T-helper 17 cell (primary cell): Measurements from ENCODE around the gene EFCAB14. TPM values are rescaled to one million over a fixed set of nuclear protein-coding genes. Genes with fewer than 3 reads are reported as not detected.
"Not testable (repeated sequence)": the region's sequence is repeated elsewhere in the genome, so short reads cannot be mapped to it uniquely, and the experiment has no call there.

Source experiments
- ATAC-seq: fragments of 150-1000 bp; cut with Tn5 transposase; 2 replicates; pipeline ENCODE4 v1.10.0; 2021; ENCODE audit warnings: mild to moderate bottlenecking, moderate library complexity
- DNase-seq, 3 donors: peaks; one replicate each; pipeline versions ENCODE4 v3.0.0 to v3.0.0-alpha.2; 2020 to 2021
- H3K9me3 ChIP-seq: one replicate; pipeline ENCODE4 v1.7.0; 2013; ENCODE audit warnings: low read length, mild to moderate bottlenecking; ENCODE audit not compliant: control insufficient read depth, poor library complexity, severe bottlenecking
- H3K27ac Mint-ChIP-seq: one replicate; pipeline ENCODE4 v1.8.0; 2022; ENCODE audit warnings: mild to moderate bottlenecking, moderate library complexity, mixed read lengths
- H3K27me3 Mint-ChIP-seq: one replicate; pipeline ENCODE4 v1.8.0; 2022; ENCODE audit warnings: mixed read lengths
- H3K36me3 Mint-ChIP-seq: one replicate; pipeline ENCODE4 v1.8.0; 2022; ENCODE audit warnings: low read depth, mixed read lengths
- H3K4me1 Mint-ChIP-seq: one replicate; pipeline ENCODE4 v1.8.0; 2022; ENCODE audit warnings: mild to moderate bottlenecking, mixed read lengths
- H3K4me3 Mint-ChIP-seq: one replicate; pipeline ENCODE4 v1.8.0; 2022; ENCODE audit warnings: mild to moderate bottlenecking, moderate library complexity, mixed read lengths
- total RNA-seq, 4 donors: library from RNA in 2 of 4; stranded (reverse) in 2 of 4; gene quantifications; one replicate each; pipeline ENCODE4 v1.2.3 and lab custom pipeline; 2022 to 2026

The EFCAB14 gene
- total RNA-seq, 2 donors from 2014 or later = 79.7 to 90.5 TPM

DNA sequence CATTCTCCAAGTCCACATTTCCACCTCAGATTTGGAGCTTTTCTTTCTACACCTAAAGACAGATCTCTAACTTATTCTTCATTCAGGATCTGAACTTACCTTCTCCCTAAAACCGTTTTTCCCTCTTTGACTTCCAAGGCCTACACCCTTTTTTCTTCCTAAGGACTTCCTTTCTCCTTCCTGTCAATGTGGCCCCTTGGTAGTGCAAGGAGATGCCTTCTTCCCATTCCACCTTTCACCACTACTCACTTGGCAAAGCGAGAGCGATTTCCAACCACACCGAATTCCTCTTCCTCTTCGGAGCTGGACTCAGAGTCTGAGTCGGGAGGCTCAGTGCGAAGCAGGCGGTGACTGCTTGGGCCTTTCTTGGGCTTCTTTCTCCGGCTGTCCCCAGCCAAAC is 1.3 kb downstream of the EFCAB14 start:
- H3K27ac Mint-ChIP-seq = peak overlapping the region; percentile 96
- peaks cover 5% of the 10 kb centered on the region for H3K36me3 Mint-ChIP-seq
- no peaks in the 10 kb centered on the region for H3K9me3 ChIP-seq
- no peaks in the 10 kb centered on the region for H3K27me3 Mint-ChIP-seq
- peak overlapping the region; percentile 94 for H3K4me3 Mint-ChIP-seq
- ATAC-seq (no peak), DNase-seq (no peak)
- peaks cover 43% of the 10 kb centered on the region for H3K4me1 Mint-ChIP-seq

DNA sequence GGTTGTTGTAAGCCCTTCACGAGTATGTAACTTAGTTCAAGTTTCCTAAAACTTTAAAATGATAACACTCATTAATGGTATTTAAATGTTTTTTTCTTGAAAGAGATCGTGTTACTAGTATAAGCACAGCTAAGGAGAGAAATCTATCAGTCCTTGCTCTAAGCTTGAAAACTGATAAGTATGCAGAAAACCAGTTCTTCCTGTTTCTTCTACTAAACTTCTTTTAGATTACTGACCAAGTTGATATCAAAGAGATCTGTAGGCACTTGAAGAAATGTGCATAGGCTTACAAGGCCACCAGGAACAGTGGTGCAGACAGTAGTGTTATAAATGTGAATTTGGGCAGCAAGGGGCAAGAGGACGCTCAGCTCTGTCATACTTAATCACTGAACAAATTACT is 3.9 kb downstream of the EFCAB14 start:
- DNase-seq = no peak
- H3K36me3 Mint-ChIP-seq = peaks cover 5% of the 10 kb centered on the region
- H3K9me3 ChIP-seq = no peaks in the 10 kb centered on the region
- H3K4me1 Mint-ChIP-seq = peaks cover 48% of the 10 kb centered on the region
- no peak for ATAC-seq
- no peak overlapping the region for H3K27ac Mint-ChIP-seq
- H3K4me3 Mint-ChIP-seq = no peak overlapping the region
- H3K27me3 Mint-ChIP-seq = no peaks in the 10 kb centered on the region

DNA sequence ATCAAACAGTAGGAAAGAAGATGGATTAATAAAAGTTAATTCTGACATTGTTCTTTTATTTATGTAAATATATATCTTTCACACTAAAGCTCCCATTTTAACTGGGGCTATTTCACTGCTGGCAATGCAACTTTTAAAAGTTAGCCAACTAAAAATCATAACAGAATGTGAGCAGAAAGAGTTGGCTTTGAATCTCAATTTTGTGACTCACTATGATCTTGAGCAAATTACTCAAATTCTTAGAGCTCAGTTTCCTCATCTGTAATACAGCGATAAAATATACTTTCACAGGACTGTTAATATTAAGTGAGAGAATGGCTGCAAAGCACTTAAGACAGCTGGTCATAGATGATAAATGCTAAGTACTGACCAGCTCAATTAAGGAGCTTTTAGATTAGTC is 10.8 kb downstream of the EFCAB14 start:
- H3K9me3 ChIP-seq = no peaks in the 10 kb centered on the region
- H3K4me3 Mint-ChIP-seq = no peak overlapping the region
- peaks cover 6% of the 10 kb centered on the region for H3K36me3 Mint-ChIP-seq
- H3K27me3 Mint-ChIP-seq = no peaks in the 10 kb centered on the region
- H3K4me1 Mint-ChIP-seq = peaks cover 20% of the 10 kb centered on the region
- peak overlapping the region; percentile 24 for H3K27ac Mint-ChIP-seq
- DNase-seq (no peak), ATAC-seq (no peak)

DNA sequence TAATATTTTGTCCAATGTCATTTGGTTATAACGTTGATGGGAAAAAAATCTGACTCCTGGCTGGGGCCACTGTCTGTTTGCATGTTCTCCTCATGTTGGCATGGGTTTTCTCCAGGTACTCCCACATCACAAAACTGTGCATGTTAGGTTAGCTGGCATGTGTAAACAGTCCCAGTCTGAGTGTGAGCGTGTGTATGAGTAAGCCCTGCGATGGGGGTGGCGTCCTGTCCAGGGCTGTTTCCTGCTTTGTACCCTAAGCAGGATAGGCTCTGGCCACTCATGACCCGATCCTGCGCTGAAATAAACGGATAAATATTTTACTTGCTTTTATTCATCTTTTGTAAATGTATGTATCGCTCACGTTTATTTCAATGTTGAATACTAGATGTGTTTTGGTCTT is 13.5 kb downstream of the EFCAB14 start:
- no peak overlapping the region for H3K4me3 Mint-ChIP-seq
- no peak overlapping the region for H3K27ac Mint-ChIP-seq
- H3K4me1 Mint-ChIP-seq = peaks cover 27% of the 10 kb centered on the region
- DNase-seq (no peak), ATAC-seq (no peak)
- H3K36me3 Mint-ChIP-seq = peaks cover 6% of the 10 kb centered on the region
- H3K27me3 Mint-ChIP-seq = no peaks in the 10 kb centered on the region
- H3K9me3 ChIP-seq = no peaks in the 10 kb centered on the region

DNA sequence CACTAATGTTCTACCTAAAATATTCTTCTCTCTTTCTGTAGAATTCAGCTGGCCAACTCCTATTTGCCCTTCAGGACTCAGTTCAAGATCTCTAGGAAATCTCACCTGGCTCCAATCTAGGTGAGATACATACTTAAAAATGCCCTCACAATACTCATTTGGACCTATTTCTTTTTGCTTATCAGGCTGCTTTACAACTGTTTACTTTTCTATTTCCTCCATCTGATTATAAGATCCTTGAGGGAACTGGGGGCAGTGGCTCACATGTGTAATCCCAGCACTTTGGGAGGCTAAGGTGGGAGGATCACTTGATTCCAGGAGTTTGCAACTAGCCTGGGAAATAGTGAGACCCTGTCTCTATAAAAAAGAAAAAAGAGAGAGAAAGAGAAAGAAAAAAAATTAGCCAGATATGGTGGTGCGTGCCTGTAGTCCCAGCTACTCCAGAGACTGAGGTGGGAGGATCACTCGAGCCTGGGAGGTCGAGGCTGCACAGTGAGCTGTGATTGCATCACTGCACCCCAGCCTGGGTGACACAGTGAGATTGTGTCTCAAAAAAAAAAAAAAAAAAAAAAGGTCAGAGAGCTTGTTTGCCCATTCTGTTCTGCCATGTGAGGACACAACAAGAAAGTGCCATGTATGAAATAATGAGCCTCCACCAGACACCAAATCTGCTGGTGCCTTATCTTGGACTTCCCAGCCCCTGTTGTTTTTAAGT is 14.8 kb downstream of the EFCAB14 start:
- peak overlapping the region; percentile 16 for H3K27ac Mint-ChIP-seq
- ATAC-seq = no peak
- H3K4me1 Mint-ChIP-seq = peaks cover 31% of the 10 kb centered on the region
- no peaks in the 10 kb centered on the region for H3K9me3 ChIP-seq
- H3K27me3 Mint-ChIP-seq = no peaks in the 10 kb centered on the region
- H3K36me3 Mint-ChIP-seq = peaks cover 4% of the 10 kb centered on the region
- DNase-seq = no peak
- no peak overlapping the region for H3K4me3 Mint-ChIP-seq

DNA sequence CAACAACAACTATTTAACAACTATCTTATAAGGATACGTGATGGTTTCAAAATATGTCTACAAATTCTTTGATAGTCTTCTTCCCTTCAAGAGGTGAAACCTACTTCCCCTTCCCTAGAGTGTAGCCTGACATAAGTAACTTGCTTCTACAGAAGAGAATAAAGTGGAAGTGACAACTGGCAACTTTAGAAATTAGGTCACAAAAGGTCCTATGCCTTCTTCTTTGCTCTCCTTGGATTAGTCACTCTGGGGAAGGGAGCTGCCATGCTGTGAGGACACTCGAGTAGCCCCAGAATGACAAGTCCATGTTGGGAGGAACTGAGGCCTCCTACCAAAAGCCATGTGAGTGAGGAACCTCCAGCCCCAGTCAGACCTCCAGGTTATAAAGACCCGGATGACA is 19.2 kb downstream of the EFCAB14 start:
- peaks cover 15% of the 10 kb centered on the region for H3K36me3 Mint-ChIP-seq
- H3K4me3 Mint-ChIP-seq = no peak overlapping the region
- no peaks in the 10 kb centered on the region for H3K27me3 Mint-ChIP-seq
- ATAC-seq (peak; percentile 33), DNase-seq (no peak)
- H3K9me3 ChIP-seq = no peaks in the 10 kb centered on the region
- peaks cover 33% of the 10 kb centered on the region for H3K4me1 Mint-ChIP-seq
- H3K27ac Mint-ChIP-seq = peak overlapping the region; percentile 86

DNA sequence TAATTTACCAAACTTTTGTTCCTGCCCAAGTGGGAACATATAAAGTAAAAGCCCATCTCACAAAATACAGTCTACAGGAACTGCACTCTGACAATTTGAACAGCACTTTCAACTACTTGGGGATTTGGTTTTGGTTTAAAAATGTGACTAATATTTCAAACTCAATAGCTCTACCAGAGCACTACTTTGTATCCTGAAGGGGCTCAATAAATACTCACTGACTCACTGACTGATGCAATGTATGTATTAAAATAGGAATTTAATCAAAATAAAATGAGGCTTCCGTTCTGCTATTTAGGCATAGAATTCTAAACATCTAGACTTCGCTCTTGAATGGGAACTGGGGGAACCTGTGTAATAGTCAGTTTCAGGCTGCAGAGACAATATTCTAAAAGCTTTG is 21.9 kb downstream of the EFCAB14 start:
- H3K4me1 Mint-ChIP-seq = peaks cover 23% of the 10 kb centered on the region
- no peak overlapping the region for H3K4me3 Mint-ChIP-seq
- H3K27me3 Mint-ChIP-seq = no peaks in the 10 kb centered on the region
- H3K36me3 Mint-ChIP-seq = peaks cover 15% of the 10 kb centered on the region
- ATAC-seq = no peak
- DNase-seq = no peak
- H3K9me3 ChIP-seq = no peaks in the 10 kb centered on the region
- H3K27ac Mint-ChIP-seq = no peak overlapping the region

DNA sequence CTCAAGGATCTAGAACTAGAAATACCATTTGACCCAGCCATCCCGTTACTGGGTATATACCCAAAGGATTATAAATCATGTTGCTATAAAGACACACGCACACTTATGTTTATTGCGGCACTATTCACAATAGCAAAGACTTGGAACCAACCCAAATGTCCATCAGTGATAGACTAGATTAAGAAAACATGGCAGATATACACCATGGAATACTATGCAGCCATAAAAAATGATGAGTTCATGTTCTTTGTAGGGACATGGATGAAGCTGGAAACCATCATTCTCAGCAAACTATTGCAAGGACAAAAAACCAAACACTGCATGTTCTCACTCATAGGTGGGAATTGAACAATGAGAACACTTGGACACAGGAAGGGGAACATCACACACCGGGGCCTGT is 24.2 kb downstream of the EFCAB14 start:
- not testable (repeated sequence) for ATAC-seq, H3K27me3 Mint-ChIP-seq, H3K4me3 Mint-ChIP-seq, H3K9me3 ChIP-seq, H3K27ac Mint-ChIP-seq, DNase-seq
- peaks cover 13% of the 10 kb centered on the region for H3K4me1 Mint-ChIP-seq
- peaks cover 20% of the 10 kb centered on the region for H3K36me3 Mint-ChIP-seq

DNA sequence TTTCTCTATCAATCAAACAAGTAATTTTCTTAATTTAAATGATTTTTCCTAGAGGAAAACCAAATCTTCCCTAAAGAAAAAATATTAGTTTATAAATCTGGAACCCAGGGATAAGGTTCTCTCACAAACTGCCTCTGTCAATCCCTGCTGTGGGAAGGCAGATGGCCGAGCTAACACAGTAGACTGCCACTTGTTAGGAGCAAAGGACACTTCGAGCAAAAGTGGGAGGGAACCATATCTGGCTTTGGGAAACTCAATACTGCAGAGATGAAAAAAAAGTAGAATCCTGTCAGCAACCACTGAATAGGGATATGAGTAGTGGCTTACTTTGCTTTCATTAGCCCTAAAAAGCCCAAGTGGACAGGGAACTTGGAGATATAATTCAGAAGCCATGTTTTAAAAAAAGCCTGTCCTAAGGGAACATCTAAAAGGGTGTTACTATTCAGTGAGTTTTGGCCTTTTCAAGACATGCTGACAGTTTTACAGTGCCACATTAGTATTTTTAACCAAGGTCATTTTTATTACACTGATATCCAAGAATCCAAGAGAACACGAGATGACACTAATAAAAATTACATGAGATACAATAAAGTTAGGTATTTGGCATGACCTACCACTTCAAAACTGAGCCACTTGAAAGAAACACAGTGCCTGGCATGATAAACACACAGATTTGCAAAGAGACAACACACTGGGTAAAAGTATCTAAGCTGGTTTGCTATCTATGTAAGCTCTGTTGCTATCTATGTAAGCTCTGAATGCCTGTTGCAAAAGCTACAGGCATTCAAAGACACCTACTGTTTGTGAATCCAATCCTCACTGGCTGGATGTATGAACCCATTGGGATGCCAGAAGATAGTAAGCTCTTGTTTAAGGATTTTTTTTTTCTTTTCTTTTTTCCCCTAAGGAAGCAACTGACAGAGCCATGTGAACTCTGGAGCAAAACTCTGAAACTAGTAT is 25.8 kb downstream of the EFCAB14 start:
- H3K4me1 Mint-ChIP-seq = peaks cover 2% of the 10 kb centered on the region
- DNase-seq (no peak), ATAC-seq (no peak)
- H3K9me3 ChIP-seq = no peaks in the 10 kb centered on the region
- peak overlapping the region; percentile 54 for H3K27ac Mint-ChIP-seq
- H3K27me3 Mint-ChIP-seq = no peaks in the 10 kb centered on the region
- H3K4me3 Mint-ChIP-seq = no peak overlapping the region
- H3K36me3 Mint-ChIP-seq = peaks cover 17% of the 10 kb centered on the region

DNA sequence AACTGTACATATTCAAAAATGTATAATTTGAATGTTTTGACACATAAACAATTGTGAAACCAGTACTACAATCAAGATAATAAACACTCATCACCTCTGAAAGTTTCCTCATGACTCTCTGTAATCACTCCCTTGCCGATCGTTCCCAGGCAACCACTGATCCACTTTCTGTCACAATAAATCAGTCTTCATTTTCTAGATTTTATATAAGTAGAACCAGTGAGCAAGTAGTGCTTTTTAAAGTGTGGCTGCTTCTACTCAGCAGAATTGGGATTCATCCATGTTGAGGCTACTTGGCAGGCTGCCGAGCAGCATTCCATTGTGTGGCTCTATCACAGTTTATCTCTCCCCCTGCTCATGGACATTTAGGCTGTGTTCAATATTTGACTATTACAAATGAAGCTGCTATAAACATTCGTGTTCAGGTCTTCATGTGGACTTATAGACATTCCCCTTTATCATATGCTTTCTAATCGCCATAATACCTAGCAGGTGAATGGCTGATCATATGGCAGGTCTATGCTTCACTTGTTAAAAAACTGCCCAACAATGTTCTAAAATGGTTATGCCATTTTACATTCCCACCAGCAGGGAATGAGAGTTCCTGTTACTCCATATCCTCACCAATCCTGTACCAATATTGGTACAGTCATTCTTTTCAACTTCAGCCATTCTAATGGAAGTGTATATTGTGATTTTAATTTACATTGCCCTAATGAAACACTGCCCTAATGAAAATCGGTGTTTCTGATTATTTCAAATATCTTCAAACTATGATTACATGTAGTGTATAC is 26.7 kb downstream of the EFCAB14 start:
- H3K27ac Mint-ChIP-seq = peak overlapping the region; percentile 54
- peaks cover 18% of the 10 kb centered on the region for H3K36me3 Mint-ChIP-seq
- H3K9me3 ChIP-seq = no peaks in the 10 kb centered on the region
- H3K4me1 Mint-ChIP-seq = peaks cover 2% of the 10 kb centered on the region
- no peak overlapping the region for H3K4me3 Mint-ChIP-seq
- no peaks in the 10 kb centered on the region for H3K27me3 Mint-ChIP-seq
- ATAC-seq (no peak), DNase-seq (no peak)

DNA sequence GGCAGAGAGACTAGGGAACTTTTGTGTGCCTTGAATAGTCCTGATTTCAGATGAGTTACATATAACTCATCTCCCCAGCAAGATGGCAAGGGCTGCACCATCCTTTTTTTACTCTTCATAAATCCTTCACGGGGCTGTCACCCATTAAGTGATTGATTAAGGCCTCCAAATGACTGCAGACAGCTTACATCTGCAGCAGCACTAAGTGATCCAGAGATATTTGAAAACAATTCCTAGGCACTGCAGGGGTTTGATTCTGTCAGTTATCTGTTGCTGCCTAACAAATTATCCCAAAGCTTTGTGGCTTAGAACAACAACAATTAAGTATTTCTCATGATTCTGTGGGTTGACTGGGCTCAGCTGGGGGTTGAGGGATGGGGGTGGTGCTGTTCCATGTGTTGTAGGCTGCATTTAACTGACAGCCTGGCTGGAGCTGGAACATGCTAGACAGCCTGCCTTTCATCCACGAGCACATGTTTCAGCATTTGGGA is 27.9 kb downstream of the EFCAB14 start:
- H3K4me3 Mint-ChIP-seq = no peak overlapping the region
- H3K27ac Mint-ChIP-seq = no peak overlapping the region

DNA sequence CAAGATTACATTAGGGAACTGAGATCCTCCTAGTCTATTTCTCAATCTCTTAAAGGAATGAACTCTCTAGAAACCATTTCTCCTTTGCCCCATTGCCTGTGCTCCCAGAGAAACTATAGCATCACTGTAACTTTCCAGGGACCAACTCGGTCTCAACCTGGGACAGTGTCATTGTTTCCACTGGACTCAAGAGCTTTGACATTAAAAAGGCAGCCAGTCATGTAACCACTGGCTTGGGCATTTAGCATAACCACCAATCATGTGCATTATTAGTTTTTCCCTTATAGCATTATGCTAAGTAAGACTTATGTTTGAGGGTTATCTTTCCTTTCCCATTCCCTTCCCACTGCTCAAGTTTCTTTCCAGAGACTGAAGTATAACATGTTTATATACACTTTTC is 29.0 kb downstream of the EFCAB14 start:
- no peaks in the 10 kb centered on the region for H3K9me3 ChIP-seq
- H3K4me3 Mint-ChIP-seq = no peak overlapping the region
- peaks cover 7% of the 10 kb centered on the region for H3K4me1 Mint-ChIP-seq
- ATAC-seq (no peak), DNase-seq (no peak)
- H3K27me3 Mint-ChIP-seq = no peaks in the 10 kb centered on the region
- no peak overlapping the region for H3K27ac Mint-ChIP-seq
- H3K36me3 Mint-ChIP-seq = peaks cover 12% of the 10 kb centered on the region

More for the DNA sequence above, 27.9 kb downstream of the EFCAB14 start:
- ATAC-seq (no peak), DNase-seq (no peak)
- Mint-ChIP-seq H3K27me3 (no peaks in the 10 kb centered on the region), H3K36me3 (peaks cover 14% of the 10 kb centered on the region), H3K4me1 (peaks cover 7% of the 10 kb centered on the region)
- no peaks in the 10 kb centered on the region for H3K9me3 ChIP-seq

DNA sequence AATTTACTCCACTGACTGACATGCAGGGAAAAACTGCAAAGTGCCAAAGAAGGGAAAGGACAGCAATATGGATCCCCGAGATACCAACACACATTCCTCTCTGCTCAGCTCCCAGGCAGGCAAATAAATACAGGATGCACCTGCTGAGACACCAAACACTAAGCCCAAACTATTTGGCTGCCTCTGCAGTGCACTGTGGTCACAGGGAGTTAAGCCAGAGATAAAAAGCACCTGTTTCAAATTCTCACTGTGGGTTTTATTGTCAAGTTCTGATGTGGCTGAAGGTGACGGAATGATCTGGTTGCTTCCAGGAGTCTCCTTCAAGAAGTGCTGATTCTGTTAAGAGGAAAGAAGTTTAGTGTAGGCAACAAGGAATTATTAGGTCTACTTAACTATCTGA is 29.6 kb downstream of the EFCAB14 start:
- Mint-ChIP-seq H3K27me3 (no peaks in the 10 kb centered on the region), H3K4me1 (peaks cover 7% of the 10 kb centered on the region), H3K27ac (no peak overlapping the region), H3K4me3 (no peak overlapping the region), H3K36me3 (peaks cover 12% of the 10 kb centered on the region)
- no peaks in the 10 kb centered on the region for H3K9me3 ChIP-seq
- DNase-seq = no peak
- ATAC-seq = no peak
